ENCODE results near the gene CELA2A.

GRCh38 chr1:15489052-15489736 lies 32.7 kb downstream of the CELA2A start:
- TF ChIP-seq ZNF8 (CRISPR knock-in tag; IDR thresholded peaks at IDR 0.05) (no peak), RARB (CRISPR knock-in tag; IDR thresholded peaks at IDR 0.05) (no peak), ISL1 (CRISPR knock-in tag; IDR thresholded peaks at IDR 0.05) (no peak), PPARA (CRISPR knock-in tag; IDR thresholded peaks at IDR 0.05; ENCODE audit: borderline replicate concordance) (no peak), ZC3H10 (CRISPR knock-in tag; IDR thresholded peaks at IDR 0.05) (no peak), ESRRG (CRISPR knock-in tag; IDR thresholded peaks at IDR 0.05) (no peak), ZNF565 (CRISPR knock-in tag; conservative IDR thresholded peaks at IDR 0.05; ENCODE audit: low read depth) (no peak)
- TF ChIP-seq, protein P1, sequence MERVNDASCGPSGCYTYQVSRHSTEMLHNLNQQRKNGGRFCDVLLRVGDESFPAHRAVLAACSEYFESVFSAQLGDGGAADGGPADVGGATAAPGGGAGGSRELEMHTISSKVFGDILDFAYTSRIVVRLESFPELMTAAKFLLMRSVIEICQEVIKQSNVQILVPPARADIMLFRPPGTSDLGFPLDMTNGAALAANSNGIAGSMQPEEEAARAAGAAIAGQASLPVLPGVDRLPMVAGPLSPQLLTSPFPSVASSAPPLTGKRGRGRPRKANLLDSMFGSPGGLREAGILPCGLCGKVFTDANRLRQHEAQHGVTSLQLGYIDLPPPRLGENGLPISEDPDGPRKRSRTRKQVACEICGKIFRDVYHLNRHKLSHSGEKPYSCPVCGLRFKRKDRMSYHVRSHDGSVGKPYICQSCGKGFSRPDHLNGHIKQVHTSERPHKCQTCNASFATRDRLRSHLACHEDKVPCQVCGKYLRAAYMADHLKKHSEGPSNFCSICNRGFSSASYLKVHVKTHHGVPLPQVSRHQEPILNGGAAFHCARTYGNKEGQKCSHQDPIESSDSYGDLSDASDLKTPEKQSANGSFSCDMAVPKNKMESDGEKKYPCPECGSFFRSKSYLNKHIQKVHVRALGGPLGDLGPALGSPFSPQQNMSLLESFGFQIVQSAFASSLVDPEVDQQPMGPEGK (CRISPR knock-in tag; IDR thresholded peaks at IDR 0.05; ENCODE audit: borderline replicate concordance) = no peak
- TF ChIP-seq, protein P2, sequence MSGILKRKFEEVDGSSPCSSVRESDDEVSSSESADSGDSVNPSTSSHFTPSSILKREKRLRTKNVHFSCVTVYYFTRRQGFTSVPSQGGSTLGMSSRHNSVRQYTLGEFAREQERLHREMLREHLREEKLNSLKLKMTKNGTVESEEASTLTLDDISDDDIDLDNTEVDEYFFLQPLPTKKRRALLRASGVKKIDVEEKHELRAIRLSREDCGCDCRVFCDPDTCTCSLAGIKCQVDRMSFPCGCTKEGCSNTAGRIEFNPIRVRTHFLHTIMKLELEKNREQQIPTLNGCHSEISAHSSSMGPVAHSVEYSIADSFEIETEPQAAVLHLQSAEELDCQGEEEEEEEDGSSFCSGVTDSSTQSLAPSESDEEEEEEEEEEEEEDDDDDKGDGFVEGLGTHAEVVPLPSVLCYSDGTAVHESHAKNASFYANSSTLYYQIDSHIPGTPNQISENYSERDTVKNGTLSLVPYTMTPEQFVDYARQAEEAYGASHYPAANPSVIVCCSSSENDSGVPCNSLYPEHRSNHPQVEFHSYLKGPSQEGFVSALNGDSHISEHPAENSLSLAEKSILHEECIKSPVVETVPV (CRISPR knock-in tag; IDR thresholded peaks at IDR 0.05) = no peak
